Neural cell (in vitro differentiated cells): ENCODE results near the gene MAPT. TPM values are rescaled to one million over a fixed set of nuclear protein-coding genes. Genes with fewer than 3 reads are reported as not detected.

ENCODE experiments used
- H2AFZ ChIP-seq: fragments of 200-600, 300-800 bp; sonication (generic), shearing (Covaris generic); 2 replicates; pipeline ENCODE4 v1.6.0; 2014; ENCODE audit warnings: low read depth, mild to moderate bottlenecking, antibody characterized with exemption, low read length, moderate library complexity
- H3F3A ChIP-seq: fragments of 200-600 bp; shearing (Covaris generic); 2 replicates; pipeline ENCODE4 v1.6.1; 2016; ENCODE audit warnings: mild to moderate bottlenecking, moderate library complexity, mixed read lengths, antibody characterized with exemption, low read length; ENCODE audit not compliant: insufficient read depth, poor library complexity, severe bottlenecking
- H3K27ac ChIP-seq: fragments of 200-600, 300-800 bp; sonication (generic), shearing (Covaris generic); 2 replicates; pipeline ENCODE4 v1.5.1; 2014; ENCODE audit warnings: mild to moderate bottlenecking, low read length, moderate library complexity
- H3K27me3 ChIP-seq: fragments of 300-800, 200-600 bp; sonication (generic), shearing (Covaris generic); 2 replicates; pipeline ENCODE4 v1.6.0; 2014; ENCODE audit warnings: mild to moderate bottlenecking, low read depth, low read length, moderate library complexity; ENCODE audit not compliant: insufficient read depth
- H3K36me3 ChIP-seq: fragments of 300-800, 200-600 bp; sonication (generic), shearing (Covaris generic); 2 replicates; pipeline ENCODE4 v1.5.1; 2014; ENCODE audit warnings: mild to moderate bottlenecking, antibody characterized with exemption, low read length, moderate library complexity; ENCODE audit not compliant: insufficient read depth
- H3K4me2 ChIP-seq: fragments of 300-800, 200-600 bp; sonication (generic), shearing (Covaris generic); 2 replicates; pipeline ENCODE4 v1.6.0; 2014; ENCODE audit warnings: mild to moderate bottlenecking, low read length
- H3K4me3 ChIP-seq: fragments of 300-800, 200-600 bp; sonication (generic), shearing (Covaris generic); 2 replicates; pipeline ENCODE4 v1.5.1; 2014; ENCODE audit warnings: mild to moderate bottlenecking, low read length, moderate library complexity
- H3K79me2 ChIP-seq: fragments of 200-600 bp; shearing (Covaris generic); replicated peaks from 2 replicates; pipeline ENCODE4 v1.6.0; 2014; ENCODE audit warnings: mild to moderate bottlenecking, low read length, moderate library complexity; ENCODE audit not compliant: insufficient read depth
- H3K9ac ChIP-seq: fragments of 300-800, 200-600 bp; sonication (generic), shearing (Covaris generic); 2 replicates; pipeline ENCODE4 v1.6.1; 2016; ENCODE audit warnings: mild to moderate bottlenecking, low read length, mixed read lengths
- H3K9me2 ChIP-seq: fragments of 200-600 bp; shearing (Covaris generic); 2 replicates; pipeline ENCODE4 v1.6.1; 2016; ENCODE audit warnings: mild to moderate bottlenecking, low read length, mixed read lengths; ENCODE audit not compliant: insufficient read depth
- H3K9me3 ChIP-seq: fragments of 200-600, 300-800 bp; sonication (generic), shearing (Covaris generic); 2 replicates; pipeline ENCODE4 v1.6.1; 2016; ENCODE audit warnings: mild to moderate bottlenecking, mixed run types, low read length, moderate library complexity, mixed read lengths
- H4K20me1 ChIP-seq: fragments of 200-600 bp; shearing (Covaris generic); 2 replicates; pipeline ENCODE4 v1.6.1; 2016; ENCODE audit warnings: mild to moderate bottlenecking, mixed run types; ENCODE audit not compliant: insufficient read depth
- EP300 ChIP-seq: fragments of 450-650 bp; conservative IDR thresholded peaks from 2 replicates; pipeline ENCODE4 v1.6.1; 2014; ENCODE audit warnings: antibody characterized with exemption, mild to moderate bottlenecking, moderate library complexity; ENCODE audit not compliant: poor library complexity, severe bottlenecking
- EZH2 ChIP-seq: fragments of 200-600, 300-800 bp; shearing (Covaris generic), sonication (generic); IDR thresholded peaks from 2 replicates; pipeline ENCODE4 v1.6.1; 2014; ENCODE audit warnings: antibody characterized with exemption, low read length, borderline replicate concordance, mild to moderate bottlenecking; ENCODE audit not compliant: insufficient read depth, poor library complexity, severe bottlenecking
- MXI1 ChIP-seq: fragments of 450-650 bp; conservative IDR thresholded peaks from 2 replicates; pipeline ENCODE4 v1.6.1; 2014; ENCODE audit warnings: antibody characterized with exemption, mild to moderate bottlenecking; ENCODE audit not compliant: poor library complexity, severe bottlenecking
- POLR2AphosphoS5 ChIP-seq: IDR thresholded peaks from 2 replicates; pipeline ENCODE4 v1.6.1; 2012
- RAD21 ChIP-seq: fragments of 450-650 bp; conservative IDR thresholded peaks from 2 replicates; pipeline ENCODE4 v1.6.1; 2014; ENCODE audit warnings: antibody characterized with exemption, mild to moderate bottlenecking, moderate library complexity
- SMC3 ChIP-seq: fragments of 450-650 bp; conservative IDR thresholded peaks from 2 replicates; pipeline ENCODE4 v1.6.1; 2014; ENCODE audit warnings: antibody characterized with exemption, mild to moderate bottlenecking, moderate library complexity; ENCODE audit not compliant: poor library complexity
- TAF1 ChIP-seq: IDR thresholded peaks from 2 replicates; pipeline ENCODE4 v1.6.1; 2012; ENCODE audit warnings: low read depth
- polyA plus RNA-seq: library from polyadenylated mRNA; depleted of rRNA; stranded (reverse); fragments of >200 nt; gene quantifications from 2 replicates; pipeline ENCODE4 v1.2.3, GENCODE V29; 2014
- TF ChIP-seq, protein P1 (sequence below): IDR thresholded peaks from 2 replicates; pipeline ENCODE4 v1.6.1; 2012; ENCODE audit warnings: borderline replicate concordance
- TF ChIP-seq, protein P2 (sequence below): fragments of 450-650 bp; IDR thresholded peaks from 2 replicates; pipeline ENCODE4 v1.5.1; 2014; ENCODE audit warnings: antibody characterized with exemption, mild to moderate bottlenecking, moderate library complexity; ENCODE audit not compliant: poor library complexity, severe bottlenecking

Gene MAPT
- polyA plus RNA-seq, 1 donor from 2014 or later = 94.5 TPM

DNA sequence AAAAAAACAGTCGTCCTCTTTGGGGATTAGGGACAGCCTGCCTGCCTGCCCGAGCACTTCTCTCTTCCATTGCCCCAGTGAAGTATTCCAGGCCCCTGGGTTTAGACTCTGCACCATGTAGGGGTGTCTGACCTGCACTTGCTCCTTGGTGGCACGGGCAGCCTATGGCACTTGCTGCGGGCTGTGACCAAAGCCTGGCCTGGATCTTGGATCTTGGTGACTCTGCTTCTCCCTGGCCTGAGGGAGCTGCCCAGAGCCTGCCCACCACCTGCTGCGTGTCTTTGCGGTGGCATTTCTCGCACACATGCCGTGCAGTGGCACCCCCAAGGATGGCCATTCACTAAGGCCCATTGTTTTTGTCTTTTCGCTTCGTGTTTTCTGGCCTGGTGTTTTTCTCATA lies 98.5 kb downstream of the MAPT start:
- no peaks in the 10 kb centered on the region for H3K9me2 ChIP-seq
- no peaks in the 10 kb centered on the region for H3K27me3 ChIP-seq
- TF ChIP-seq MXI1 (no peak), SMC3 (no peak), EP300 (no peak), POLR2AphosphoS5 (no peak), EZH2 (no peak), TAF1 (no peak), RAD21 (no peak)
- TF ChIP-seq, protein P1, sequence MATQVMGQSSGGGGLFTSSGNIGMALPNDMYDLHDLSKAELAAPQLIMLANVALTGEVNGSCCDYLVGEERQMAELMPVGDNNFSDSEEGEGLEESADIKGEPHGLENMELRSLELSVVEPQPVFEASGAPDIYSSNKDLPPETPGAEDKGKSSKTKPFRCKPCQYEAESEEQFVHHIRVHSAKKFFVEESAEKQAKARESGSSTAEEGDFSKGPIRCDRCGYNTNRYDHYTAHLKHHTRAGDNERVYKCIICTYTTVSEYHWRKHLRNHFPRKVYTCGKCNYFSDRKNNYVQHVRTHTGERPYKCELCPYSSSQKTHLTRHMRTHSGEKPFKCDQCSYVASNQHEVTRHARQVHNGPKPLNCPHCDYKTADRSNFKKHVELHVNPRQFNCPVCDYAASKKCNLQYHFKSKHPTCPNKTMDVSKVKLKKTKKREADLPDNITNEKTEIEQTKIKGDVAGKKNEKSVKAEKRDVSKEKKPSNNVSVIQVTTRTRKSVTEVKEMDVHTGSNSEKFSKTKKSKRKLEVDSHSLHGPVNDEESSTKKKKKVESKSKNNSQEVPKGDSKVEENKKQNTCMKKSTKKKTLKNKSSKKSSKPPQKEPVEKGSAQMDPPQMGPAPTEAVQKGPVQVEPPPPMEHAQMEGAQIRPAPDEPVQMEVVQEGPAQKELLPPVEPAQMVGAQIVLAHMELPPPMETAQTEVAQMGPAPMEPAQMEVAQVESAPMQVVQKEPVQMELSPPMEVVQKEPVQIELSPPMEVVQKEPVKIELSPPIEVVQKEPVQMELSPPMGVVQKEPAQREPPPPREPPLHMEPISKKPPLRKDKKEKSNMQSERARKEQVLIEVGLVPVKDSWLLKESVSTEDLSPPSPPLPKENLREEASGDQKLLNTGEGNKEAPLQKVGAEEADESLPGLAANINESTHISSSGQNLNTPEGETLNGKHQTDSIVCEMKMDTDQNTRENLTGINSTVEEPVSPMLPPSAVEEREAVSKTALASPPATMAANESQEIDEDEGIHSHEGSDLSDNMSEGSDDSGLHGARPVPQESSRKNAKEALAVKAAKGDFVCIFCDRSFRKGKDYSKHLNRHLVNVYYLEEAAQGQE = no peak
- TF ChIP-seq, protein P2, sequence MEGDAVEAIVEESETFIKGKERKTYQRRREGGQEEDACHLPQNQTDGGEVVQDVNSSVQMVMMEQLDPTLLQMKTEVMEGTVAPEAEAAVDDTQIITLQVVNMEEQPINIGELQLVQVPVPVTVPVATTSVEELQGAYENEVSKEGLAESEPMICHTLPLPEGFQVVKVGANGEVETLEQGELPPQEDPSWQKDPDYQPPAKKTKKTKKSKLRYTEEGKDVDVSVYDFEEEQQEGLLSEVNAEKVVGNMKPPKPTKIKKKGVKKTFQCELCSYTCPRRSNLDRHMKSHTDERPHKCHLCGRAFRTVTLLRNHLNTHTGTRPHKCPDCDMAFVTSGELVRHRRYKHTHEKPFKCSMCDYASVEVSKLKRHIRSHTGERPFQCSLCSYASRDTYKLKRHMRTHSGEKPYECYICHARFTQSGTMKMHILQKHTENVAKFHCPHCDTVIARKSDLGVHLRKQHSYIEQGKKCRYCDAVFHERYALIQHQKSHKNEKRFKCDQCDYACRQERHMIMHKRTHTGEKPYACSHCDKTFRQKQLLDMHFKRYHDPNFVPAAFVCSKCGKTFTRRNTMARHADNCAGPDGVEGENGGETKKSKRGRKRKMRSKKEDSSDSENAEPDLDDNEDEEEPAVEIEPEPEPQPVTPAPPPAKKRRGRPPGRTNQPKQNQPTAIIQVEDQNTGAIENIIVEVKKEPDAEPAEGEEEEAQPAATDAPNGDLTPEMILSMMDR = no peak
- no peaks in the 10 kb centered on the region for H3K79me2 ChIP-seq
- H3K27ac ChIP-seq = no peak overlapping the region
- H2AFZ ChIP-seq = no peak overlapping the region
- H4K20me1 ChIP-seq = no peaks in the 10 kb centered on the region
- peaks cover 6% of the 10 kb centered on the region for H3K36me3 ChIP-seq
- H3F3A ChIP-seq = no peaks in the 10 kb centered on the region
- no peak overlapping the region for H3K9ac ChIP-seq
- H3K9me3 ChIP-seq = no peaks in the 10 kb centered on the region
- H3K4me3 ChIP-seq = no peak overlapping the region
- H3K4me2 ChIP-seq = no peak overlapping the region

DNA sequence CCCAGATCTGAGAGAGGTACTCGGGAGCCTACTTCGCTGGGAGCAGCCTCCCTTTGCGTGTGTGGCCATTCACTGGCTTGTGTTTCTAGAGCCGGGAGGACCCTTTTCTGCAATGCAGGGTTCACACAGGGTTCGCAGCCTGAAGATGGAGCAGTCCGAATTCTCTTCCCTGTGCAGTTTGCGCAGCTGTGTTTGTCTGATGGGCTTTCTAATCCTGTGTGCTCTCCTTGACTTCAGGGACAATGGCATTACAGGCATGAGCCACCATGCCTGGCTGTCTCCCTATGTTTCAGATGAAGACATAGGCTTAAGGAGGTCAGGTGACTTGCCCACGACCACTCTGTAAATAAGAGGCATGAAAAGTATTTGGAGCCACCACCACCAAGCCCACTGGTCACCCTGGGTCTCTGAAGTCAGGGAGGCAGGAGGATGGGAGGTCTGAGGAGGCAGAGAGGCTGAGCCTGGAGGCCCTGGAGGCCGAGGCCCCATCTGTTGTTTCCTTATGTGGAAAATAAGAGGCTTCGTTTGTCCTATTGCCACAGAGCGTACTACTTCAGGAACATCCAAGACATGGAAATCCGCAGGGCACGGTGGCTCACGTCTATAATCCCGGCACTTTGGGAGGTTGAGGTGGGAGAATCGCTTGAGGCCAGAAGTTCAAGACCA lies 99.7 kb downstream of the MAPT start:
- no peak overlapping the region for H2AFZ ChIP-seq
- H3F3A ChIP-seq = no peaks in the 10 kb centered on the region

More for the DNA sequence above, 99.7 kb downstream of the MAPT start:
- H3K4me3 ChIP-seq = no peak overlapping the region
- H3K4me2 ChIP-seq = no peak overlapping the region
- no peaks in the 10 kb centered on the region for H4K20me1 ChIP-seq
- H3K27me3 ChIP-seq = no peaks in the 10 kb centered on the region
- H3K9ac ChIP-seq = no peak overlapping the region
- TF ChIP-seq POLR2AphosphoS5 = no peak
- no peak for TF ChIP-seq SMC3
- TF ChIP-seq, protein P2 = no peak
- TF ChIP-seq RAD21 = no peak
- TF ChIP-seq TAF1 = no peak
- no peak for TF ChIP-seq EP300
- TF ChIP-seq MXI1 = no peak
- TF ChIP-seq EZH2 = no peak
- TF ChIP-seq, protein P1 = no peak
- no peaks in the 10 kb centered on the region for H3K9me3 ChIP-seq
- H3K9me2 ChIP-seq = no peaks in the 10 kb centered on the region
- no peaks in the 10 kb centered on the region for H3K79me2 ChIP-seq
- H3K36me3 ChIP-seq = peaks cover 6% of the 10 kb centered on the region
- H3K27ac ChIP-seq = no peak overlapping the region
